H1 (cell line): ENCODE measurements around the gene PCCA. TPM values are rescaled to one million over a fixed set of nuclear protein-coding genes. Genes with fewer than 3 reads are reported as not detected.

ENCODE experiments used
- ASH2L ChIP-seq: fragments of 200-600, 300-600 bp; sonication (generic); IDR thresholded peaks from one replicate; pipeline ENCODE4 v1.7.1; 2017; ENCODE audit warnings: low read length
- BRCA1 ChIP-seq: IDR thresholded peaks from 2 replicates; pipeline ENCODE4 v1.6.1; 2012; ENCODE audit warnings: low read depth, low read length, improper control_type of control experiment
- HDAC2 ChIP-seq, 2 experiments: fragments of 300-600 bp in 1 of 2; sonication (generic) in 1 of 2; IDR thresholded peaks; 2 replicates each; pipeline ENCODE4 v1.6.1; 2011 to 2012; ENCODE audit warnings: low read depth in 2 of 2, low read length in 2 of 2, mild to moderate bottlenecking in 2 of 2, moderate library complexity in 2 of 2, borderline replicate concordance in 1 of 2, inconsistent platforms in 1 of 2
- NANOG ChIP-seq: IDR thresholded peaks from 2 replicates; pipeline ENCODE4 v1.6.1; 2011; ENCODE audit warnings: low read length, low read depth, mild to moderate bottlenecking, inconsistent platforms; ENCODE audit not compliant: insufficient read depth, poor library complexity, severe bottlenecking
- RAD21 ChIP-seq, 2 experiments: IDR thresholded peaks in 1 of 2; conservative IDR thresholded peaks in 1 of 2; 2 replicates each; pipeline ENCODE4 v1.6.1; 2011; ENCODE audit warnings: low read depth in 2 of 2, low read length in 2 of 2, improper control_type of control experiment in 1 of 2, inconsistent platforms in 1 of 2, mild to moderate bottlenecking in 1 of 2, moderate library complexity in 1 of 2
- SIN3A ChIP-seq, 2 experiments: IDR thresholded peaks in 1 of 2; conservative IDR thresholded peaks in 1 of 2; 2 replicates each; pipeline ENCODE4 v1.6.1; 2011 to 2012; ENCODE audit warnings: low read length in 2 of 2, improper control_type of control experiment in 1 of 2, low read depth in 1 of 2, mild to moderate bottlenecking in 1 of 2
- SP4 ChIP-seq: IDR thresholded peaks from 2 replicates; pipeline ENCODE4 v1.6.1; 2012; ENCODE audit warnings: low read length, inconsistent platforms
- TAF7 ChIP-seq: optimal IDR thresholded peaks from 2 replicates; pipeline ENCODE3; 2011; ENCODE audit warnings: low read depth, mild to moderate bottlenecking, inconsistent platforms, low read length, moderate library complexity, borderline replicate concordance
- polyA plus RNA-seq, 7 experiments: library from polyadenylated mRNA; depleted of rRNA in 3 of 7; stranded (reverse) in 5 of 7; unstranded in 2 of 7; fragments of >200 nt in 5 of 7; fragments of 200-250 nt in 2 of 7; gene quantifications; 1 replicate in 5 of 7; 2 replicates in 1 of 7; 4 replicates in 1 of 7; pipeline versions ENCODE4 v1.2.1 to v1.2.3, GENCODE V29; 2011 to 2013; ENCODE audit warnings: missing spikeins in 2 of 7, mixed read lengths in 2 of 7
- total RNA-seq: library from RNA; stranded (reverse); fragmentation: NEBNext Ultra II Directional; extraction: Animal tissue kit (Norgen Biotek cat#: 25700); gene quantifications from 2 replicates; pipeline ENCODE4 v1.2.1, GENCODE V29; 2021
- TF ChIP-seq, protein P1 (sequence below): fragments of 300-600 bp; sonication (generic); IDR thresholded peaks from 2 replicates; pipeline ENCODE4 v1.7.1; 2012; ENCODE audit warnings: low read length, moderate library complexity, mild to moderate bottlenecking, inconsistent platforms; ENCODE audit not compliant: insufficient replicate concordance
- TF ChIP-seq, protein P2 (sequence below): IDR thresholded peaks from 2 replicates; pipeline ENCODE4 v1.6.1; 2011; ENCODE audit warnings: low read depth, mild to moderate bottlenecking, low read length; ENCODE audit not compliant: insufficient read depth

The PCCA gene
- total and polyA plus RNA-seq, 2 of the 8 experiments (the other 6 are each of a cell fraction or from before 2014, with no cell fraction given), result 18.4 to 49.8 TPM

DNA sequence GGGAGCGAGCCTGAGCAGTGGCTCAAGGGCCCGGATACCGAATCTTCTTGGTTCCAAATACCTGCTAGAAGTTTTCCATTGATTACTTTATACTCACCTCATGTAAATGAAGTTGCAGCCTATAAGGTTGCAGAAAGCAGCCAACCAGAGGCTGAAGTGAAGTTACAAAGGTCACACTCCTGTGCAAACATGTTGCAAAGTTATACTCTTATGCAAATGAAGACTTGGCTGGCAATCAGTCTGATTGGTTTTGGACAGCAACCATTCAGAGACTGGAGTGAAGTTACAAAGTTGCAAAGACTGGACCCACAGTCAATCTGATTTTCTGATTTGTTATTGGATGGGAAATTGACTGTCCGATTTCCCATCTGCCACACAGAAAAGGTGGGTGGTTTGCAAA lies 347.2 kb downstream of the PCCA start (continued):
- TF ChIP-seq, protein P1, sequence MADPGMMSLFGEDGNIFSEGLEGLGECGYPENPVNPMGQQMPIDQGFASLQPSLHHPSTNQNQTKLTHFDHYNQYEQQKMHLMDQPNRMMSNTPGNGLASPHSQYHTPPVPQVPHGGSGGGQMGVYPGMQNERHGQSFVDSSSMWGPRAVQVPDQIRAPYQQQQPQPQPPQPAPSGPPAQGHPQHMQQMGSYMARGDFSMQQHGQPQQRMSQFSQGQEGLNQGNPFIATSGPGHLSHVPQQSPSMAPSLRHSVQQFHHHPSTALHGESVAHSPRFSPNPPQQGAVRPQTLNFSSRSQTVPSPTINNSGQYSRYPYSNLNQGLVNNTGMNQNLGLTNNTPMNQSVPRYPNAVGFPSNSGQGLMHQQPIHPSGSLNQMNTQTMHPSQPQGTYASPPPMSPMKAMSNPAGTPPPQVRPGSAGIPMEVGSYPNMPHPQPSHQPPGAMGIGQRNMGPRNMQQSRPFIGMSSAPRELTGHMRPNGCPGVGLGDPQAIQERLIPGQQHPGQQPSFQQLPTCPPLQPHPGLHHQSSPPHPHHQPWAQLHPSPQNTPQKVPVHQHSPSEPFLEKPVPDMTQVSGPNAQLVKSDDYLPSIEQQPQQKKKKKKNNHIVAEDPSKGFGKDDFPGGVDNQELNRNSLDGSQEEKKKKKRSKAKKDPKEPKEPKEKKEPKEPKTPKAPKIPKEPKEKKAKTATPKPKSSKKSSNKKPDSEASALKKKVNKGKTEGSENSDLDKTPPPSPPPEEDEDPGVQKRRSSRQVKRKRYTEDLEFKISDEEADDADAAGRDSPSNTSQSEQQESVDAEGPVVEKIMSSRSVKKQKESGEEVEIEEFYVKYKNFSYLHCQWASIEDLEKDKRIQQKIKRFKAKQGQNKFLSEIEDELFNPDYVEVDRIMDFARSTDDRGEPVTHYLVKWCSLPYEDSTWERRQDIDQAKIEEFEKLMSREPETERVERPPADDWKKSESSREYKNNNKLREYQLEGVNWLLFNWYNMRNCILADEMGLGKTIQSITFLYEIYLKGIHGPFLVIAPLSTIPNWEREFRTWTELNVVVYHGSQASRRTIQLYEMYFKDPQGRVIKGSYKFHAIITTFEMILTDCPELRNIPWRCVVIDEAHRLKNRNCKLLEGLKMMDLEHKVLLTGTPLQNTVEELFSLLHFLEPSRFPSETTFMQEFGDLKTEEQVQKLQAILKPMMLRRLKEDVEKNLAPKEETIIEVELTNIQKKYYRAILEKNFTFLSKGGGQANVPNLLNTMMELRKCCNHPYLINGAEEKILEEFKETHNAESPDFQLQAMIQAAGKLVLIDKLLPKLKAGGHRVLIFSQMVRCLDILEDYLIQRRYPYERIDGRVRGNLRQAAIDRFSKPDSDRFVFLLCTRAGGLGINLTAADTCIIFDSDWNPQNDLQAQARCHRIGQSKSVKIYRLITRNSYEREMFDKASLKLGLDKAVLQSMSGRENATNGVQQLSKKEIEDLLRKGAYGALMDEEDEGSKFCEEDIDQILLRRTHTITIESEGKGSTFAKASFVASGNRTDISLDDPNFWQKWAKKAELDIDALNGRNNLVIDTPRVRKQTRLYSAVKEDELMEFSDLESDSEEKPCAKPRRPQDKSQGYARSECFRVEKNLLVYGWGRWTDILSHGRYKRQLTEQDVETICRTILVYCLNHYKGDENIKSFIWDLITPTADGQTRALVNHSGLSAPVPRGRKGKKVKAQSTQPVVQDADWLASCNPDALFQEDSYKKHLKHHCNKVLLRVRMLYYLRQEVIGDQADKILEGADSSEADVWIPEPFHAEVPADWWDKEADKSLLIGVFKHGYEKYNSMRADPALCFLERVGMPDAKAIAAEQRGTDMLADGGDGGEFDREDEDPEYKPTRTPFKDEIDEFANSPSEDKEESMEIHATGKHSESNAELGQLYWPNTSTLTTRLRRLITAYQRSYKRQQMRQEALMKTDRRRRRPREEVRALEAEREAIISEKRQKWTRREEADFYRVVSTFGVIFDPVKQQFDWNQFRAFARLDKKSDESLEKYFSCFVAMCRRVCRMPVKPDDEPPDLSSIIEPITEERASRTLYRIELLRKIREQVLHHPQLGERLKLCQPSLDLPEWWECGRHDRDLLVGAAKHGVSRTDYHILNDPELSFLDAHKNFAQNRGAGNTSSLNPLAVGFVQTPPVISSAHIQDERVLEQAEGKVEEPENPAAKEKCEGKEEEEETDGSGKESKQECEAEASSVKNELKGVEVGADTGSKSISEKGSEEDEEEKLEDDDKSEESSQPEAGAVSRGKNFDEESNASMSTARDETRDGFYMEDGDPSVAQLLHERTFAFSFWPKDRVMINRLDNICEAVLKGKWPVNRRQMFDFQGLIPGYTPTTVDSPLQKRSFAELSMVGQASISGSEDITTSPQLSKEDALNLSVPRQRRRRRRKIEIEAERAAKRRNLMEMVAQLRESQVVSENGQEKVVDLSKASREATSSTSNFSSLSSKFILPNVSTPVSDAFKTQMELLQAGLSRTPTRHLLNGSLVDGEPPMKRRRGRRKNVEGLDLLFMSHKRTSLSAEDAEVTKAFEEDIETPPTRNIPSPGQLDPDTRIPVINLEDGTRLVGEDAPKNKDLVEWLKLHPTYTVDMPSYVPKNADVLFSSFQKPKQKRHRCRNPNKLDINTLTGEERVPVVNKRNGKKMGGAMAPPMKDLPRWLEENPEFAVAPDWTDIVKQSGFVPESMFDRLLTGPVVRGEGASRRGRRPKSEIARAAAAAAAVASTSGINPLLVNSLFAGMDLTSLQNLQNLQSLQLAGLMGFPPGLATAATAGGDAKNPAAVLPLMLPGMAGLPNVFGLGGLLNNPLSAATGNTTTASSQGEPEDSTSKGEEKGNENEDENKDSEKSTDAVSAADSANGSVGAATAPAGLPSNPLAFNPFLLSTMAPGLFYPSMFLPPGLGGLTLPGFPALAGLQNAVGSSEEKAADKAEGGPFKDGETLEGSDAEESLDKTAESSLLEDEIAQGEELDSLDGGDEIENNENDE, result no peak
- TF ChIP-seq BRCA1, result no peak
- TF ChIP-seq SP4, result no peak
- TF ChIP-seq, protein P2, sequence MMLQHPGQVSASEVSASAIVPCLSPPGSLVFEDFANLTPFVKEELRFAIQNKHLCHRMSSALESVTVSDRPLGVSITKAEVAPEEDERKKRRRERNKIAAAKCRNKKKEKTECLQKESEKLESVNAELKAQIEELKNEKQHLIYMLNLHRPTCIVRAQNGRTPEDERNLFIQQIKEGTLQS, result no peak
- TF ChIP-seq NANOG, result no peak
- TF ChIP-seq HDAC2 (IDR thresholded peaks at IDR 0.05; ENCODE audit: borderline replicate concordance in 1 of 2, low read depth in 2 of 2, low read length in 2 of 2), result no peak
- TF ChIP-seq ASH2L, result no peak
- no peak for TF ChIP-seq TAF7
- TF ChIP-seq RAD21 (IDR thresholded peaks at IDR 0.05 in 1 of 2, conservative IDR thresholded peaks at IDR 0.05 in 1 of 2; ENCODE audit: low read depth in 2 of 2, low read length in 2 of 2), result no peak
- no peak for TF ChIP-seq SIN3A (conservative IDR thresholded peaks at IDR 0.05 in 1 of 2, IDR thresholded peaks at IDR 0.05 in 1 of 2; ENCODE audit: low read depth in 1 of 2, low read length in 2 of 2)
